Mammary epithelial cell (primary cell): ENCODE results near the gene ATP10A.

Source experiments
- EZH2 ChIP-seq: IDR thresholded peaks from 2 replicates; pipeline ENCODE4 v1.6.1; 2012; ENCODE audit warnings: low read length, inconsistent platforms, borderline replicate concordance
- TF ChIP-seq, protein P1 (sequence below), 2 donors: IDR thresholded peaks in 1 of 2; conservative IDR thresholded peaks in 1 of 2; 2 replicates each; pipeline ENCODE4 v1.5.1; 2011 to 2012; ENCODE audit warnings: inconsistent platforms in 2 of 2, low read length in 2 of 2, mild to moderate bottlenecking in 2 of 2, control low read depth in 1 of 2, low read depth in 1 of 2; ENCODE audit not compliant: insufficient read depth in 1 of 2; ENCODE audit errors: extremely low read depth in 1 of 2

- TF ChIP-seq, protein P1, sequence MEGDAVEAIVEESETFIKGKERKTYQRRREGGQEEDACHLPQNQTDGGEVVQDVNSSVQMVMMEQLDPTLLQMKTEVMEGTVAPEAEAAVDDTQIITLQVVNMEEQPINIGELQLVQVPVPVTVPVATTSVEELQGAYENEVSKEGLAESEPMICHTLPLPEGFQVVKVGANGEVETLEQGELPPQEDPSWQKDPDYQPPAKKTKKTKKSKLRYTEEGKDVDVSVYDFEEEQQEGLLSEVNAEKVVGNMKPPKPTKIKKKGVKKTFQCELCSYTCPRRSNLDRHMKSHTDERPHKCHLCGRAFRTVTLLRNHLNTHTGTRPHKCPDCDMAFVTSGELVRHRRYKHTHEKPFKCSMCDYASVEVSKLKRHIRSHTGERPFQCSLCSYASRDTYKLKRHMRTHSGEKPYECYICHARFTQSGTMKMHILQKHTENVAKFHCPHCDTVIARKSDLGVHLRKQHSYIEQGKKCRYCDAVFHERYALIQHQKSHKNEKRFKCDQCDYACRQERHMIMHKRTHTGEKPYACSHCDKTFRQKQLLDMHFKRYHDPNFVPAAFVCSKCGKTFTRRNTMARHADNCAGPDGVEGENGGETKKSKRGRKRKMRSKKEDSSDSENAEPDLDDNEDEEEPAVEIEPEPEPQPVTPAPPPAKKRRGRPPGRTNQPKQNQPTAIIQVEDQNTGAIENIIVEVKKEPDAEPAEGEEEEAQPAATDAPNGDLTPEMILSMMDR (conservative IDR thresholded peaks at IDR 0.05 in 1 of 2, IDR thresholded peaks at IDR 0.05 in 1 of 2; ENCODE audit: extremely low read depth in 1 of 2, insufficient read depth in 1 of 2, low read depth in 1 of 2, low read length in 2 of 2), result no peak
- TF ChIP-seq EZH2, result no peak
Measured at GRCh38 chr15:25724899-25725298, 138.2 kb downstream of the ATP10A start.
